Tibial nerve (tissue), 3 donors: ENCODE results near the gene GABRB1.

Source experiments
- CTCF ChIP-seq, 5 experiments: fragments of 200-600 bp in 3 of 5; fragments of 450-650 bp in 2 of 5; sonication (generic) in 3 of 5; IDR thresholded peaks; one replicate each; pipeline ENCODE4 v1.5.1; 2016 to 2019; ENCODE audit warnings: antibody characterized with exemption in 5 of 5, mild to moderate bottlenecking in 3 of 5, moderate library complexity in 2 of 5
- POLR2A ChIP-seq, 2 donors: fragments of 450-650 bp; IDR thresholded peaks; one replicate each; pipeline ENCODE4 v1.6.1; 2017; ENCODE audit warnings: antibody characterized with exemption in 2 of 2, mild to moderate bottlenecking in 2 of 2, moderate library complexity in 2 of 2

DNA sequence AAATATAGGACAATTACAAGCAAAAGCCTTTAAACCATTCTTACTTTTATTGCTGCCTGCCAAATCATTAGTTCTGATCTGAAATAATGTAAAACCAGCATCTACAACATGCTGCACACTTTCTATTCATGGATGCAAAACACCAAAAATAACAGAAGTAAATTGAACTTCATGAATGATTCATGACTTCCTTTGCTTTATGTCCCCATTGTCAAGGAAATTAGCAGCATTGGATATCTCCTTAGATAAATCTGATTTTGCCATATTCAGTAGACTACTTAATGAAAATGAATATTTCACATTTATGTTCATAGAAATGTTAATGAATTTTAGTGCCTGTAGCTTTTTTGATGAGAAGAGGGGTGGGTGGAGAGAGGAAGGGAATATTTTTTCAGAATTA lies 299.5 kb downstream of the GABRB1 start:
- TF ChIP-seq CTCF (IDR thresholded peaks at IDR 0.05) (no peak), POLR2A (IDR thresholded peaks at IDR 0.05) (no peak)
